Measurements from ENCODE around the gene SHC4. TPM values are rescaled to one million over a fixed set of nuclear protein-coding genes. Genes with fewer than 3 reads are reported as not detected.

Gene SHC4
- total RNA-seq, 3 donors from 2014 or later: 1.7 to 2.3 (median 2.2) TPM

GRCh38 chr15:48955370-48955769 lies 8.3 kb downstream of the SHC4 start:
- no peaks in the 10 kb centered on the region for H3K4me1 Mint-ChIP-seq (ENCODE audit: low read depth)
- no peak for ATAC-seq
- no peaks in the 10 kb centered on the region for H3K36me3 Mint-ChIP-seq (ENCODE audit: insufficient read depth)
- H3K9me3 Mint-ChIP-seq: no peaks in the 10 kb centered on the region
- H3K27me3 Mint-ChIP-seq (ENCODE audit: low read depth): peaks cover 10% of the 10 kb centered on the region
- no peak overlapping the region for H3K4me3 Mint-ChIP-seq
- no peak for DNase-seq

- H3K27me3 Mint-ChIP-seq (ENCODE audit: low read depth): peaks cover 10% of the 10 kb centered on the region
These were observed 9.2 kb downstream of the SHC4 start for GRCh38 chr15:48954538-48954937.

GRCh38 chr15:48946840-48947187 lies 16.9 kb downstream of the SHC4 start:
- DNase-seq (no peak), ATAC-seq (no peak)
- H3K27me3 Mint-ChIP-seq (ENCODE audit: low read depth): peaks cover 31% of the 10 kb centered on the region
- H3K36me3 Mint-ChIP-seq (ENCODE audit: insufficient read depth): no peaks in the 10 kb centered on the region
- H3K4me1 Mint-ChIP-seq (ENCODE audit: low read depth): peaks cover 9% of the 10 kb centered on the region
- no peaks in the 10 kb centered on the region for H3K9me3 Mint-ChIP-seq
- no peak overlapping the region for H3K4me3 Mint-ChIP-seq

More at GRCh38 chr15:48954538-48954937, 9.2 kb downstream of the SHC4 start:
- ATAC-seq: no peak
- no peaks in the 10 kb centered on the region for H3K36me3 Mint-ChIP-seq (ENCODE audit: insufficient read depth)
- H3K4me1 Mint-ChIP-seq (ENCODE audit: low read depth): no peaks in the 10 kb centered on the region
- DNase-seq: no peak
- no peaks in the 10 kb centered on the region for H3K9me3 Mint-ChIP-seq
- H3K4me3 Mint-ChIP-seq: no peak overlapping the region

GRCh38 chr15:48946074-48946839 lies 17.5 kb downstream of the SHC4 start:
- peak; percentile 95 for ATAC-seq
- Mint-ChIP-seq H3K4me3 (no peak overlapping the region), H3K4me1 (ENCODE audit: low read depth) (peaks cover 10% of the 10 kb centered on the region)

GRCh38 chr15:48945386-48945785 lies 18.3 kb downstream of the SHC4 start:
- no peak overlapping the region for H3K4me3 Mint-ChIP-seq
- DNase-seq (no peak), ATAC-seq (no peak)
- H3K27me3 Mint-ChIP-seq (ENCODE audit: low read depth): peaks cover 29% of the 10 kb centered on the region
- peaks cover 16% of the 10 kb centered on the region for H3K4me1 Mint-ChIP-seq (ENCODE audit: low read depth)
- H3K9me3 Mint-ChIP-seq: no peaks in the 10 kb centered on the region
- H3K36me3 Mint-ChIP-seq (ENCODE audit: insufficient read depth): no peaks in the 10 kb centered on the region

More at GRCh38 chr15:48946074-48946839, 17.5 kb downstream of the SHC4 start:
- Mint-ChIP-seq H3K36me3 (ENCODE audit: insufficient read depth) (no peaks in the 10 kb centered on the region), H3K27me3 (ENCODE audit: low read depth) (peaks cover 30% of the 10 kb centered on the region), H3K9me3 (no peaks in the 10 kb centered on the region)
- DNase-seq: no peak

GRCh38 chr15:48941904-48942303 lies 21.8 kb downstream of the SHC4 start:
- Mint-ChIP-seq H3K27me3 (ENCODE audit: low read depth) (peaks cover 33% of the 10 kb centered on the region), H3K4me3 (no peak overlapping the region), H3K4me1 (ENCODE audit: low read depth) (peaks cover 16% of the 10 kb centered on the region), H3K9me3 (no peaks in the 10 kb centered on the region), H3K36me3 (ENCODE audit: insufficient read depth) (no peaks in the 10 kb centered on the region)
- DNase-seq (no peak), ATAC-seq (no peak)

GRCh38 chr15:48940508-48940907 lies 23.2 kb downstream of the SHC4 start:
- peaks cover 10% of the 10 kb centered on the region for H3K4me1 Mint-ChIP-seq (ENCODE audit: low read depth)

GRCh38 chr15:48939648-48940047 lies 24.1 kb downstream of the SHC4 start:
- Mint-ChIP-seq H3K4me1 (ENCODE audit: low read depth) (peaks cover 7% of the 10 kb centered on the region), H3K4me3 (no peak overlapping the region), H3K36me3 (ENCODE audit: insufficient read depth) (no peaks in the 10 kb centered on the region), H3K9me3 (no peaks in the 10 kb centered on the region), H3K27me3 (ENCODE audit: low read depth) (peaks cover 35% of the 10 kb centered on the region)
- DNase-seq (no peak), ATAC-seq (no peak)

More at GRCh38 chr15:48940508-48940907, 23.2 kb downstream of the SHC4 start:
- Mint-ChIP-seq H3K9me3 (no peaks in the 10 kb centered on the region), H3K36me3 (ENCODE audit: insufficient read depth) (no peaks in the 10 kb centered on the region), H3K27me3 (ENCODE audit: low read depth) (peaks cover 35% of the 10 kb centered on the region), H3K4me3 (no peak overlapping the region)
- ATAC-seq: peak; percentile 62 to 85
- DNase-seq: no peak

GRCh38 chr15:48937886-48938285 lies 25.8 kb downstream of the SHC4 start:
- Mint-ChIP-seq H3K4me1 (ENCODE audit: low read depth) (peaks cover 7% of the 10 kb centered on the region), H3K36me3 (ENCODE audit: insufficient read depth) (no peaks in the 10 kb centered on the region), H3K4me3 (no peak overlapping the region), H3K27me3 (ENCODE audit: low read depth) (peaks cover 26% of the 10 kb centered on the region), H3K9me3 (no peaks in the 10 kb centered on the region)
- no peak for DNase-seq
- no peak for ATAC-seq

- DNase-seq (no peak), ATAC-seq (no peak)
- Mint-ChIP-seq H3K36me3 (ENCODE audit: insufficient read depth) (no peaks in the 10 kb centered on the region), H3K4me1 (ENCODE audit: low read depth) (peaks cover 7% of the 10 kb centered on the region), H3K27me3 (ENCODE audit: low read depth) (peaks cover 18% of the 10 kb centered on the region), H3K9me3 (no peaks in the 10 kb centered on the region), H3K4me3 (no peak overlapping the region)
These were observed 27.1 kb downstream of the SHC4 start for GRCh38 chr15:48936666-48937065.

- Mint-ChIP-seq H3K4me1 (ENCODE audit: low read depth) (peaks cover 3% of the 10 kb centered on the region), H3K9me3 (no peaks in the 10 kb centered on the region), H3K27me3 (ENCODE audit: low read depth) (peaks cover 12% of the 10 kb centered on the region), H3K4me3 (no peak overlapping the region), H3K36me3 (ENCODE audit: insufficient read depth) (no peaks in the 10 kb centered on the region)
- DNase-seq (no peak), ATAC-seq (no peak)
These were observed 28.5 kb downstream of the SHC4 start for GRCh38 chr15:48935236-48935635.

GRCh38 chr15:48930735-48931134 lies 33.0 kb downstream of the SHC4 start:
- H3K4me1 Mint-ChIP-seq (ENCODE audit: low read depth): peaks cover 29% of the 10 kb centered on the region
- peaks cover under 1% of the 10 kb centered on the region for H3K9me3 Mint-ChIP-seq
- H3K36me3 Mint-ChIP-seq (ENCODE audit: insufficient read depth): no peaks in the 10 kb centered on the region
- no peak overlapping the region for H3K4me3 Mint-ChIP-seq
- ATAC-seq: no peak
- H3K27me3 Mint-ChIP-seq (ENCODE audit: low read depth): peaks cover 10% of the 10 kb centered on the region
- no peak for DNase-seq

GRCh38 chr15:48929661-48930060 lies 34.1 kb downstream of the SHC4 start:
- no peak overlapping the region for H3K4me3 Mint-ChIP-seq
- peaks cover 37% of the 10 kb centered on the region for H3K4me1 Mint-ChIP-seq (ENCODE audit: low read depth)

GRCh38 chr15:48928877-48929538 lies 34.7 kb downstream of the SHC4 start:
- Mint-ChIP-seq H3K4me1 (ENCODE audit: low read depth) (peaks cover 37% of the 10 kb centered on the region), H3K4me3 (no peak overlapping the region), H3K36me3 (ENCODE audit: insufficient read depth) (no peaks in the 10 kb centered on the region), H3K9me3 (peaks cover 3% of the 10 kb centered on the region), H3K27me3 (ENCODE audit: low read depth) (peaks cover 10% of the 10 kb centered on the region)
- peak; percentile 80 to 81 for ATAC-seq
- no peak for DNase-seq

More at GRCh38 chr15:48929661-48930060, 34.1 kb downstream of the SHC4 start:
- peaks cover 10% of the 10 kb centered on the region for H3K27me3 Mint-ChIP-seq (ENCODE audit: low read depth)
- H3K9me3 Mint-ChIP-seq: peaks cover 3% of the 10 kb centered on the region
- H3K36me3 Mint-ChIP-seq (ENCODE audit: insufficient read depth): no peaks in the 10 kb centered on the region
- ATAC-seq (no peak), DNase-seq (no peak)

- H3K9me3 Mint-ChIP-seq: peaks cover 3% of the 10 kb centered on the region
- peaks cover 12% of the 10 kb centered on the region for H3K27me3 Mint-ChIP-seq (ENCODE audit: low read depth)
- H3K4me3 Mint-ChIP-seq: no peak overlapping the region
- DNase-seq (no peak), ATAC-seq (peak; percentile 41 to 53)
- no peaks in the 10 kb centered on the region for H3K36me3 Mint-ChIP-seq (ENCODE audit: insufficient read depth)
- peaks cover 35% of the 10 kb centered on the region for H3K4me1 Mint-ChIP-seq (ENCODE audit: low read depth)
These were observed 38.0 kb downstream of the SHC4 start for GRCh38 chr15:48925714-48926223.

All from activated T-cell treated with anti-CD3 and anti-CD28 coated beads, Interleukin-2, amount 50 U/mL, for 4 hours (primary cell).